Measurements from ENCODE around the gene KCNJ16. TPM values are rescaled to one million over a fixed set of nuclear protein-coding genes. Genes with fewer than 3 reads are reported as not detected.
"Not testable (repeated sequence)": the region's sequence is repeated elsewhere in the genome, so short reads cannot be mapped to it uniquely, and the experiment has no call there.

Gene KCNJ16
- total and polyA plus RNA-seq, 3 experiments from 2014 or later: not detected

DNA sequence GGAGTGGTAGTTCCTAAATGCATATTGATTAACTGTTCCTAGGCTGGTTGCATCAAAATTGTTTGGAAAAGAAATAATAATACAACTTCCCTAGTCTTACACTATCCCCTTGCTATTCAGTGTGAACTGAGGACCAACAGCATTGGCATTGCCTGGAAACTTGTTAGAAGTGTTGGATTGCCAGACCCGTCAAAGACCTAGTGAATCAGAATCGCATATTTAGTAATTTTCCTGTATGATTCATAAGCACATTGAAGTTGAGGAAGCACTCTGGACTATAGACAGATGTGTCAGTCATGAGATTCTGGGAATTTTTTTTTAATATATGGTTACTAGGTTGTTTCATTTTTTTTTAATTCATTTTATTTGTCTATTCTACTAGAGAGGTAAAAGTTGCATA lies 34.7 kb upstream of the KCNJ16 start:
- H3K4me3 Mint-ChIP-seq: no peak overlapping the region
- CTCF ChIA-PET: no interaction called here
- H3K4me1 ChIP-seq (ENCODE audit: insufficient read depth, low read length): no peaks in the 10 kb centered on the region
- no peak overlapping the region for H3K27ac Mint-ChIP-seq
- H3K4me3 ChIP-seq (ENCODE audit: low read length): no peak overlapping the region
- H3K27me3 ChIP-seq (ENCODE audit: insufficient read depth, low read length, poor library complexity, severe bottlenecking): no peaks in the 10 kb centered on the region
- no peaks in the 10 kb centered on the region for H3K27me3 Mint-ChIP-seq
- no peaks in the 10 kb centered on the region for H3K4me1 Mint-ChIP-seq
- H3K27ac ChIP-seq (ENCODE audit: low read depth, low read length): no peak overlapping the region
- H3K36me3 Mint-ChIP-seq: no peaks in the 10 kb centered on the region
- H3K9me3 ChIP-seq (ENCODE audit: low read length): no peaks in the 10 kb centered on the region
- DNase-seq: no peak
- no peaks in the 10 kb centered on the region for H3K36me3 ChIP-seq (ENCODE audit: insufficient read depth, low read length)
- peaks cover 0 to 4% (median 2%) of the 10 kb centered on the region in 5 donors for H3K9me3 Mint-ChIP-seq
- POLR2A ChIA-PET: no interaction called here

DNA sequence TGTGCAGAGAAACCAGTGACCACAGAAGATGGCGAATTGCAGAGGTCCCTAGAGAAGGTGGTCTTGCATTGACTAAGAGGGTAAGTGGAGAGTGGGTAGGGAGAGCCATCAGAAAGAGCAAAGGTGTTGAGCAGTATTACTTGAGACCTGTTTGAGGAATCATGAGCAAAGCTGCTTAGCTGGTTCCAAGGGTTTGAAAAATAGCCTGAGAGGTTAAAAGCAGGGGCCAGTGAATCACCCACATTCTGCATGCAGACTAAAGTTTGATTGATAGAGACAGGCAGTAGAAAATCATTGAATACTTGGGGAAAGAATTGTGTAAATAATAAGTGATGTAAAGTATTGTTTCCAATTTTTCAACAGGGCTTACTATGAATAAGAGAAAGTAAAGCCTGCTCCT lies 34.0 kb upstream of the KCNJ16 start:
- no peaks in the 10 kb centered on the region for H3K27me3 Mint-ChIP-seq
- CTCF ChIA-PET: no interaction called here
- DNase-seq: no peak
- no peak overlapping the region for H3K4me3 Mint-ChIP-seq
- no peaks in the 10 kb centered on the region for H3K4me1 Mint-ChIP-seq
- H3K36me3 ChIP-seq (ENCODE audit: insufficient read depth, low read length): no peaks in the 10 kb centered on the region
- H3K27me3 ChIP-seq (ENCODE audit: insufficient read depth, low read length, poor library complexity, severe bottlenecking): no peaks in the 10 kb centered on the region
- peaks cover 0 to 4% (median 2%) of the 10 kb centered on the region in 5 donors for H3K9me3 Mint-ChIP-seq
- no peak overlapping the region for H3K4me3 ChIP-seq (ENCODE audit: low read length)
- POLR2A ChIA-PET: no interaction called here
- no peaks in the 10 kb centered on the region for H3K4me1 ChIP-seq (ENCODE audit: insufficient read depth, low read length)
- no peak overlapping the region for H3K27ac ChIP-seq (ENCODE audit: low read depth, low read length)
- no peaks in the 10 kb centered on the region for H3K36me3 Mint-ChIP-seq
- H3K27ac Mint-ChIP-seq: no peak overlapping the region
- no peaks in the 10 kb centered on the region for H3K9me3 ChIP-seq (ENCODE audit: low read length)

DNA sequence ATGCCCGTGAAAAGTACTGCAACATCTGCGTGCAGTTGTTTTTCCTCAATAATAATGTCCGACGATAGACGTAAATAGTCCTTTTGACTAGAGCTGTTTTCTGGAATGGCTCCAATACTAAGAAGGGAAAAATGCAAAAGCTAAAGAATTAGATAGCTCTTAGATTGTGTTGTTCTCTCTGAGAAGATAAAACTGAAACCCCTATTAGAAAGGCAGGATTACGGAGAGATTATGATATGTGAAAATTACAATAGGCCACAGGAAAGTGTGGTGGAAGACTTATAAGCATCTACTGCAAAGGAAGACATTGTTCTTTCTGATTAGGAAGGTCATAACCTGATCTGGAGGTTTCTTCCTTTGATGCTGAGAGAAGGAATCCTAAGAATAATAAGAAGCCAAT lies 33.5 kb upstream of the KCNJ16 start:
- H3K9me3 ChIP-seq (ENCODE audit: low read length): no peaks in the 10 kb centered on the region
- H3K9me3 Mint-ChIP-seq: peaks cover 0 to 4% (median 2%) of the 10 kb centered on the region in 5 donors
- ChIA-PET CTCF (no interaction called here), POLR2A (no interaction called here)
- H3K27me3 ChIP-seq (ENCODE audit: insufficient read depth, low read length, poor library complexity, severe bottlenecking): no peaks in the 10 kb centered on the region
- no peak overlapping the region for H3K4me3 Mint-ChIP-seq
- H3K36me3 Mint-ChIP-seq: no peaks in the 10 kb centered on the region
- H3K4me3 ChIP-seq (ENCODE audit: low read length): no peak overlapping the region
- no peaks in the 10 kb centered on the region for H3K36me3 ChIP-seq (ENCODE audit: insufficient read depth, low read length)
- DNase-seq: no peak
- peaks cover 0 to 2% of the 10 kb centered on the region in 2 donors for H3K27me3 Mint-ChIP-seq
- H3K27ac Mint-ChIP-seq: peak overlapping the region in 1 of 8 donors; percentile 46
- no peak overlapping the region for H3K27ac ChIP-seq (ENCODE audit: low read depth, low read length)
- no peaks in the 10 kb centered on the region for H3K4me1 ChIP-seq (ENCODE audit: insufficient read depth, low read length)
- no peaks in the 10 kb centered on the region for H3K4me1 Mint-ChIP-seq

DNA sequence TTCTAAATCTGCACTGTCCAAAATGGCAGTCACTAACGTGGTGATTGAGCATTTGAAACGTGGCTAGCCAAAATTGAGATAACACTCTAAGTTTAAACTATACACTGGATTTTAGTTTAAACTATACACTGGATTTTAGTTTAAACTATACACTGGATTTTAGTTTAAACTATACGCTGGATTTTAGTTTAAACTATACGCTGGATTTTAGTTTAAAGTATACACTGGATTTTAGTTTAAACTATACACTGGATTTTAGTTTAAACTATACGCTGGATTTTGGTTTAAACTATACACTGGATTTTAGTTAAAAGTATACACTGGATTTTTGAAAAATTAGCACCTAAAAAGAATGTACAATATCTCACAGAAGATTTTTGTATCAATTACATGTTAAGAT lies 29.2 kb upstream of the KCNJ16 start:
- H3K4me1 ChIP-seq (ENCODE audit: insufficient read depth, low read length); CTCF ChIA-PET: not testable (repeated sequence)

DNA sequence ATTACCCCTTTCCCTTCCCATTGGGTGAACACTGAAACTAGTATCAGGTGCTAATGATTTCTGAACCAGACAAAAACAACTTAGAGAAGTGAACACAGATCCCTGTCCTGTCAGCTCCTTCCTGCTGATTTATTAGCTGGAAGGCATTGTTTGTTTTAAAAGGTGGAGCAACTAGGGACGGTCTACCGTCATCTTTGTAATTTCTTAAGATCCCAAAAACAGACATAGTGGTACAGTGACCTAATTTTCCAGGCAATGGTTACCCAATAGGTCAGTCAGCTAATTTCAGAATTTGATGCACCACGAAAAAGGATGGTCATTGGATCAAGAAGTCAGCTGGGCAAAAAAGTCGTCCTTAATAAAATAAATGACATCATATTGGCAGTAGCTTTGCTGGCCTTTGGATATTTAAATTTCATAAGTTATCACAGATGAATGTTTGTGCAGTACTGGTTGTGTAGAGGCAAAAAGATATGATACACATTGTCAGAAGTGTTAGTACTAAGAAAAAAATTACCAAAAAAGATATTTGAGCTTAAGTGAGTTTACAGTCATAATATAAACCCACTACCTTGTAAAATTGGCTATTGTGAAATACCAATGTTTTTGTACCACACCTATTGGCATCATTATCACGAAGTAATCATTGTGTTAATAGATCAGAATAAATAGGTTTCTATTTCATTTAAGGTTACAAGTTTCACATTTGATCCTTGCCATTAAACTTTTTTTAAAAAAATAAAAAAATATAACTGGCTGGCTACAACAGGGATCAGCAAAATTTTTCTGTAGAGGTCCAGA lies 27.2 kb upstream of the KCNJ16 start:
- CTCF ChIA-PET: no interaction called here
- Histone ChIP-seq H3K4me1 (ENCODE audit: insufficient read depth, low read length) (no peaks in the 10 kb centered on the region), H3K27ac (ENCODE audit: low read depth, low read length) (no peak overlapping the region), H3K36me3 (ENCODE audit: insufficient read depth, low read length) (no peaks in the 10 kb centered on the region), H3K4me3 (ENCODE audit: low read length) (no peak overlapping the region), H3K27me3 (ENCODE audit: insufficient read depth, low read length, poor library complexity, severe bottlenecking) (no peaks in the 10 kb centered on the region), H3K9me3 (ENCODE audit: low read length) (no peaks in the 10 kb centered on the region)
- Mint-ChIP-seq H3K9me3 (peaks cover 0 to 4% (median 0%) of the 10 kb centered on the region in 5 donors), H3K4me3 (no peak overlapping the region), H3K36me3 (no peaks in the 10 kb centered on the region), H3K27ac (no peak overlapping the region), H3K4me1 (no peaks in the 10 kb centered on the region), H3K27me3 (peaks cover 0 to 2% of the 10 kb centered on the region in 2 donors)
- no peak for DNase-seq
- POLR2A ChIA-PET: no interaction called here

More for the DNA sequence above, 29.2 kb upstream of the KCNJ16 start:
- H3K36me3 ChIP-seq (ENCODE audit: insufficient read depth, low read length); H3K9me3 ChIP-seq (ENCODE audit: low read length); H3K4me3 ChIP-seq (ENCODE audit: low read length); DNase-seq; POLR2A ChIA-PET; H3K4me3 Mint-ChIP-seq; H3K27ac Mint-ChIP-seq; H3K27ac ChIP-seq (ENCODE audit: low read depth, low read length); H3K27me3 ChIP-seq (ENCODE audit: insufficient read depth, low read length, poor library complexity, severe bottlenecking); H3K36me3 Mint-ChIP-seq; H3K4me1 Mint-ChIP-seq; H3K27me3 Mint-ChIP-seq; H3K9me3 Mint-ChIP-seq: not testable (repeated sequence)

DNA sequence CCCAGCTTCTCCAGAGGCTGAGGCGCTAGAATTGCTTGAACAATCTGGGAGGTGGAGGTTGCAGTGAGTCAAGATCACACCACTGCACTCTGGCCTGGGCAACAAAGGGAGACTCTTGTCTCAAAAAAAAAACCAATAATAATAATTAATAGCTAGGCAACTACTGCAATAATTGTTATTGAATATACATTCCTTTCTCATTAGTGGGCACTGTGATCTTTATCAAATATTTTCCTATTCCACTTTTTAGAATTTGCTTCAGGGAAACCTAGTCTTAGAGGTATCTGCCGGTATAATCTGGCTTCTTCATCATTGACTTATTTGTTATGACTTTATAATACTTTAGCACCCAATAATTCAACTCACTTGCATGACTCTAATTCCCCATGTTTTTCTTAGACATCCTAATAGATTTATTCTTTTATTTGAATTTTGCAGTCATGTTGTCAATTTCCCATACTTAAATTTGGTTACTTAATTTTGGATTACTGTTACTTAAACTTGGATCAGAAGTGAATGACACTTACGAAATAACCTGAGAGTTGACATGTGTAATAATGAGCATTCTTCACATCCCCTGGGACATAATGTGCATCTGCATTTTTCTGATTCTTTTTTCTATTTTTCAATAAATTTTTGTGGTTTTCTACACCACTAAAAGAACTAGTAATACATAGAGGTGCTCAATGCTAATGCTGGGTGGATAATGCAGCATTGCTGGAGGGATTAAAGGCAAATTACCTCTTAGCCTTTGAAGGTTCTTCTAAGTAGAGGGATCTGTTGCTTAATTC lies 25.0 kb upstream of the KCNJ16 start:
- Histone ChIP-seq H3K4me1 (ENCODE audit: insufficient read depth, low read length) (no peaks in the 10 kb centered on the region), H3K27ac (ENCODE audit: low read depth, low read length) (no peak overlapping the region), H3K27me3 (ENCODE audit: insufficient read depth, low read length, poor library complexity, severe bottlenecking) (no peaks in the 10 kb centered on the region), H3K9me3 (ENCODE audit: low read length) (no peaks in the 10 kb centered on the region), H3K4me3 (ENCODE audit: low read length) (no peak overlapping the region), H3K36me3 (ENCODE audit: insufficient read depth, low read length) (no peaks in the 10 kb centered on the region)
- CTCF ChIA-PET: no interaction called here
- no peaks in the 10 kb centered on the region for H3K4me1 Mint-ChIP-seq
- no peak overlapping the region for H3K4me3 Mint-ChIP-seq
- no peak overlapping the region for H3K27ac Mint-ChIP-seq
- H3K27me3 Mint-ChIP-seq: peaks cover 0 to 2% of the 10 kb centered on the region in 2 donors
- POLR2A ChIA-PET: no interaction called here
- no peak for DNase-seq
- no peaks in the 10 kb centered on the region for H3K36me3 Mint-ChIP-seq
- no peaks in the 10 kb centered on the region for H3K9me3 Mint-ChIP-seq

DNA sequence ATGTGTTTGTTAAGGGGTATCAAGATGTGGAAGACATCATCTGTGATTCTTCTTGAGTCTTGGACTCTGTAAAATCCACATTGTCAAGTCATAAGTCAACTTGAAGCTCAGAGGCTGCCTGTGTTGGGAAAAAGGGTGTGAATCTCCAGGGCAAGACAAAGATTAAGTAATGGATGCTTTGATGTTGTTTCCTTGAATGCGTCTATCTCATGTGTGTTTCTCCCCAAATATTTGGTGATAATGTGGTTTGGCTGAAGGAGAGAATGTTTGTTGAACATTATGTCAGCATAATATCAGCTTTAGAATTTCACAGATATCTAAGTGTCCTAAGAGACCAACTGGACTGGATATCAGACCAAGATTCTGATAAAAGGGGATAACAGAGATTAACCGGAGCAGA lies 24.1 kb upstream of the KCNJ16 start:
- no peak overlapping the region for H3K4me3 Mint-ChIP-seq
- Histone ChIP-seq H3K36me3 (ENCODE audit: insufficient read depth, low read length) (no peaks in the 10 kb centered on the region), H3K4me3 (ENCODE audit: low read length) (no peak overlapping the region), H3K4me1 (ENCODE audit: insufficient read depth, low read length) (no peaks in the 10 kb centered on the region), H3K9me3 (ENCODE audit: low read length) (no peaks in the 10 kb centered on the region), H3K27me3 (ENCODE audit: insufficient read depth, low read length, poor library complexity, severe bottlenecking) (no peaks in the 10 kb centered on the region), H3K27ac (ENCODE audit: low read depth, low read length) (no peak overlapping the region)
- H3K36me3 Mint-ChIP-seq: no peaks in the 10 kb centered on the region
- H3K27me3 Mint-ChIP-seq: peaks cover 0 to 2% of the 10 kb centered on the region in 2 donors
- no peak for DNase-seq
- no peaks in the 10 kb centered on the region for H3K4me1 Mint-ChIP-seq
- CTCF ChIA-PET: no interaction called here
- H3K9me3 Mint-ChIP-seq: no peaks in the 10 kb centered on the region
- POLR2A ChIA-PET: no interaction called here
- no peak overlapping the region for H3K27ac Mint-ChIP-seq

DNA sequence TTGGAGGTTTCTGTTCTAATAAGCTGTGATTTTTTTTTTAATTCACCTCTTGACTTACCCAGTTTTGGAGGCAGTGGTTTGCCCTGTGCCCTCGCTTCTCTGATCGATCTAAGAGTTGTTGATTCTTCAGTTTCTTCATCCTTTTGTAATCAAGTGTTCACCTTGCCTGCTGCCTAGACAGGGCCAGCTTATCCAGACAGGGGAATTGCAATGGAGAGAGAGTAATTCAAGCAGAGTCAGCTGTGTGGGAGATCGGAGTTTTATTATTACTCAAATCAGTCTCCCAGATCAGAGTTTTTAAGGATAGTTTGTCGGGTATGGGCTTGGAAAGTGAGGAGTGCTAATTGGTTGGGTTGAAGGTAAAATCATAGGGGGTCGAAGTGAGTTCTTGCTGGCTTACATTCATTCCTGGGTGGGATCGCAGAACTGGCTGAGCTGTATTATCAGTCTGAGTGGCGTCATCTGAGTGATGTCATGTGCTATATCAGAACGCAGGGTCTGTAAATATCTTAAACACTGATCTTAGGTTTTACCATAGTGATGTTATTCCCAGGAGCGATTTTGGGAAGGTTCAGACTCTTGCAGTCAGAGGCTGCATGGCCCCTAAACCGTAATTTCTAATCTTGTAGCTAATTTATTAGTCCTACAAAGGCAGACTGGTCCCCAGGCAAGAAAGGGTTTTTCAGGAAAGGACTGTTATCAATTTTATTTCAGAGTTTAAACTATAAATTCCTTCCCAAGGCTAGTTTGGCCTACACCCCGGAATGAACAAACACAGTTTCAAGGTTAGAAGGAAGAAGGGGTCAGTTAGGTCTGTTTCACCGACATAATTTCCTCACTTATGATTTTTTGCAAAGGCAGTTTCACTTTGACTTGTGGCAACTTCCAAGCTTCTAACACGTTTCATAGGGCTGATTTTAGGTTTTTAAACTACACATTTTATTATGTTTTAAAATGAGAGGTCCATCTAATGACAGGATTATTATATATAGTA lies 21.5 kb upstream of the KCNJ16 start:
- no peak overlapping the region for H3K27ac Mint-ChIP-seq
- DNase-seq: no peak
- Histone ChIP-seq H3K4me1 (ENCODE audit: insufficient read depth, low read length) (no peaks in the 10 kb centered on the region), H3K27ac (ENCODE audit: low read depth, low read length) (no peak overlapping the region), H3K27me3 (ENCODE audit: insufficient read depth, low read length, poor library complexity, severe bottlenecking) (no peaks in the 10 kb centered on the region), H3K4me3 (ENCODE audit: low read length) (no peak overlapping the region), H3K9me3 (ENCODE audit: low read length) (no peaks in the 10 kb centered on the region), H3K36me3 (ENCODE audit: insufficient read depth, low read length) (no peaks in the 10 kb centered on the region)
- POLR2A ChIA-PET: no interaction called here
- H3K9me3 Mint-ChIP-seq: no peaks in the 10 kb centered on the region
- CTCF ChIA-PET: no interaction called here
- H3K27me3 Mint-ChIP-seq: no peaks in the 10 kb centered on the region
- H3K36me3 Mint-ChIP-seq: no peaks in the 10 kb centered on the region
- H3K4me3 Mint-ChIP-seq: peak overlapping the region in 1 of 7 donors; percentile 27
- no peaks in the 10 kb centered on the region for H3K4me1 Mint-ChIP-seq

Data from CD8-positive, alpha-beta memory T cell (primary cell).